PC-3 (cell line): ENCODE measurements around the gene NUDT3. TPM values are rescaled to one million over a fixed set of nuclear protein-coding genes. Genes with fewer than 3 reads are reported as not detected.
"Not testable (repeated sequence)": the region's sequence is repeated elsewhere in the genome, so short reads cannot be mapped to it uniquely, and the experiment has no call there.

Experiments
- ATAC-seq: fragments of 200-7000 bp; cut with Tn5 transposase; 2 replicates; pipeline ENCODE4 v1.9.1; 2020; ENCODE audit warnings: mild to moderate bottlenecking, moderate library complexity
- BruUV-seq: library from RNA; stranded (reverse); fragments of 400-500 nt; replicated peaks from 2 replicates; lab custom pipeline; 2021; lab: Mats Ljungman, UMichigan
- CTCF ChIA-PET: fragments of 300-600 bp; sonication (Branson Sonifier 250); formaldehyde crosslinking; loops from one replicate; lab custom pipeline; 2022; ENCODE audit warnings: antibody characterized with exemption; lab: Charles Lee
- POLR2A ChIA-PET: fragments of 300-600 bp; sonication (Branson Sonifier 250); formaldehyde crosslinking; loops from one replicate; lab custom pipeline; 2022; ENCODE audit warnings: antibody characterized with exemption; ENCODE audit not compliant: unreplicated experiment; lab: Charles Lee
- DNase-seq: peaks from one replicate; pipeline ENCODE4 v3.0.0-alpha.2; 2015
- H2AFZ ChIP-seq: fragments of 300-600 bp; sonication (generic); 2 replicates; pipeline ENCODE4 v1.6.0; 2016; ENCODE audit warnings: antibody characterized with exemption, low read length
- H3F3A ChIP-seq: fragments of 300-600 bp; sonication (generic); one replicate; pipeline ENCODE4 v1.6.0; 2017; ENCODE audit warnings: antibody characterized with exemption, low read length, control low read depth, mild to moderate bottlenecking; ENCODE audit not compliant: unreplicated experiment
- H3K27ac ChIP-seq: fragments of 300-600 bp; sonication (generic); 2 replicates; pipeline ENCODE4 v1.5.1; 2016; ENCODE audit warnings: mild to moderate bottlenecking, low read length
- H3K27me3 ChIP-seq: fragments of 300-600 bp; sonication (generic); 2 replicates; pipeline ENCODE4 v1.6.1; 2016; ENCODE audit warnings: low read length, mixed read lengths
- H3K36me3 ChIP-seq: fragments of 300-600 bp; sonication (generic); 2 replicates; pipeline ENCODE4 v1.6.1; 2016; ENCODE audit warnings: low read depth, mixed run types, low read length, mixed read lengths
- H3K4me1 ChIP-seq: fragments of 300-600 bp; sonication (generic); 2 replicates; pipeline ENCODE4 v1.5.1; 2016; ENCODE audit warnings: low read length; ENCODE audit not compliant: insufficient read depth
- H3K4me2 ChIP-seq: fragments of 300-600 bp; sonication (generic); 2 replicates; pipeline ENCODE4 v1.6.0; 2016; ENCODE audit warnings: low read length
- H3K4me3 ChIP-seq: fragments of 300-600 bp; sonication (generic); 2 replicates; pipeline ENCODE4 v1.5.1; 2016; ENCODE audit warnings: mild to moderate bottlenecking, low read length, mixed read lengths
- H3K79me2 ChIP-seq: fragments of 300-600 bp; sonication (generic); 2 replicates; pipeline ENCODE4 v1.6.1; 2017; ENCODE audit warnings: low read length, mixed read lengths
- H3K9ac ChIP-seq: fragments of 300-600 bp; sonication (generic); 2 replicates; pipeline ENCODE4 v1.6.0; 2016; ENCODE audit warnings: mild to moderate bottlenecking, low read length
- H3K9me2 ChIP-seq: fragments of 300-600 bp; sonication (generic); replicated peaks from 2 replicates; pipeline ENCODE4 v1.6.1; 2016; ENCODE audit warnings: mixed run types, low read length, mixed read lengths
- H3K9me3 ChIP-seq: fragments of 300-600 bp; sonication (generic); 2 replicates; pipeline ENCODE4 v1.6.1; 2016; ENCODE audit warnings: low read length, mixed read lengths
- H4K20me1 ChIP-seq: fragments of 300-600 bp; sonication (generic); 2 replicates; pipeline ENCODE4 v1.6.1; 2016; ENCODE audit warnings: low read length, mixed read lengths
- EZH2 ChIP-seq: fragments of 300-600 bp; sonication (generic); IDR thresholded peaks from one replicate; pipeline ENCODE4 v1.6.1; 2017; ENCODE audit warnings: antibody characterized with exemption, mild to moderate bottlenecking, low read length; ENCODE audit not compliant: unreplicated experiment
- EZH2phosphoT487 ChIP-seq: fragments of 300-600 bp; sonication (generic); IDR thresholded peaks from 2 replicates; pipeline ENCODE4 v1.6.1; 2018; ENCODE audit warnings: mild to moderate bottlenecking, antibody characterized with exemption, low read length, borderline replicate concordance
- intact Hi-C: fragments of 100-400 bp; cut with micrococcal nuclease; formaldehyde crosslinking; loops from 2 replicates; pipeline ENCODE4 v1.9.0; 2023
- total RNA-seq: library from RNA; depleted of rRNA; stranded (reverse); fragments of >200 nt; gene quantifications from 2 replicates; pipeline ENCODE4 v1.2.3, GENCODE V29; 2014
- TF ChIP-seq, protein P1 (sequence below): fragments of 300-600 bp; sonication (generic); conservative IDR thresholded peaks from 2 replicates; pipeline ENCODE4 v1.5.1; 2017; ENCODE audit warnings: antibody characterized with exemption, low read depth, mild to moderate bottlenecking, low read length

Gene NUDT3
- total RNA-seq, 1 experiment from 2014 or later = 24.6 TPM

- DNase-seq (no peak), ATAC-seq (no peak; the same call in 1 of the 2 replicates)
- no peaks in the 10 kb centered on the region for H3K9me2 ChIP-seq
- no peak overlapping the region for H3K27ac ChIP-seq
- H3K4me1 ChIP-seq = no peaks in the 10 kb centered on the region
- no peaks in the 10 kb centered on the region for H4K20me1 ChIP-seq
- H3F3A ChIP-seq = no peaks in the 10 kb centered on the region
- H3K4me3 ChIP-seq = no peak overlapping the region
- BruUV-seq = no TSS peak
- no peak overlapping the region for H2AFZ ChIP-seq
- H3K9me3 ChIP-seq = no peaks in the 10 kb centered on the region
- intact Hi-C loops = no loop called here
- TF ChIP-seq, protein P1, sequence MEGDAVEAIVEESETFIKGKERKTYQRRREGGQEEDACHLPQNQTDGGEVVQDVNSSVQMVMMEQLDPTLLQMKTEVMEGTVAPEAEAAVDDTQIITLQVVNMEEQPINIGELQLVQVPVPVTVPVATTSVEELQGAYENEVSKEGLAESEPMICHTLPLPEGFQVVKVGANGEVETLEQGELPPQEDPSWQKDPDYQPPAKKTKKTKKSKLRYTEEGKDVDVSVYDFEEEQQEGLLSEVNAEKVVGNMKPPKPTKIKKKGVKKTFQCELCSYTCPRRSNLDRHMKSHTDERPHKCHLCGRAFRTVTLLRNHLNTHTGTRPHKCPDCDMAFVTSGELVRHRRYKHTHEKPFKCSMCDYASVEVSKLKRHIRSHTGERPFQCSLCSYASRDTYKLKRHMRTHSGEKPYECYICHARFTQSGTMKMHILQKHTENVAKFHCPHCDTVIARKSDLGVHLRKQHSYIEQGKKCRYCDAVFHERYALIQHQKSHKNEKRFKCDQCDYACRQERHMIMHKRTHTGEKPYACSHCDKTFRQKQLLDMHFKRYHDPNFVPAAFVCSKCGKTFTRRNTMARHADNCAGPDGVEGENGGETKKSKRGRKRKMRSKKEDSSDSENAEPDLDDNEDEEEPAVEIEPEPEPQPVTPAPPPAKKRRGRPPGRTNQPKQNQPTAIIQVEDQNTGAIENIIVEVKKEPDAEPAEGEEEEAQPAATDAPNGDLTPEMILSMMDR = peak; percentile 24; the same call in 1 of the 2 replicates
- TF ChIP-seq EZH2 = no peak
- no peak for TF ChIP-seq EZH2phosphoT487
- POLR2A ChIA-PET = no interaction called here
- CTCF ChIA-PET = interaction anchor here (0.6 kb wide), 1 partner anchor 49 kb away, joined by 3 read pairs; no protein-coding TSS in a partner anchor
- no peaks in the 10 kb centered on the region for H3K79me2 ChIP-seq
- H3K27me3 ChIP-seq = no peaks in the 10 kb centered on the region
- H3K9ac ChIP-seq = no peak overlapping the region
- H3K36me3 ChIP-seq = no peaks in the 10 kb centered on the region
- no peak overlapping the region for H3K4me2 ChIP-seq
Observed at GRCh38 chr6:34272013-34272926, 120.2 kb downstream of the NUDT3 start.

GRCh38 chr6:34269658-34270341 is 122.7 kb downstream of the NUDT3 start:
- H3K9me3 ChIP-seq, H3K9ac ChIP-seq, H3K27me3 ChIP-seq, H3K9me2 ChIP-seq, H4K20me1 ChIP-seq, H3K4me3 ChIP-seq, H3F3A ChIP-seq, POLR2A ChIA-PET, BruUV-seq, H3K27ac ChIP-seq, CTCF ChIA-PET, H3K4me2 ChIP-seq, ATAC-seq, DNase-seq, intact Hi-C loops, H3K4me1 ChIP-seq, H2AFZ ChIP-seq, H3K79me2 ChIP-seq, H3K36me3 ChIP-seq: not testable (repeated sequence)

DNA sequence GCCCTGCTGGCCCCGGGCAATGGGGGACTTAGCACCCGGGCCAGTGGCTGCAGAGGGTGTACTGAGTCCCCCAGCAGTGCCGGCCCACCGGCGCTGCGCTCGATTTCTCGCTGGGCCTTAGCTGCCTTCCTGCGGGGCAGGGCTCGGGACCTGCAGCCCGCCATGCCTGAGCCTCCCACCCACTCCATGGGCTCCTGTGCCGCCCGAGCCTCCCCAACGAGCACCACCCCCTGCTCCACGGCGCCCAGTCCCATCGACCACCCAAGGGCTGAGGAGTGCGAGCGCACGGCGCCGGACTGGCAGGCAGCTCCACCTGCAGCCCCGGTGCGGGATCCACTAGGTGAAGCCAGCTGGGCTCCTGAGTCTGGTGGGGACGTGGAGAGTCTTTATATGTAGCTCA is 123.3 kb downstream of the NUDT3 start:
- H4K20me1 ChIP-seq, H3K27ac ChIP-seq, H3K4me3 ChIP-seq, BruUV-seq, ATAC-seq, H3F3A ChIP-seq, H3K9me3 ChIP-seq, POLR2A ChIA-PET, H3K4me2 ChIP-seq, H3K9ac ChIP-seq, intact Hi-C loops, H3K36me3 ChIP-seq, H3K79me2 ChIP-seq, H3K9me2 ChIP-seq, H2AFZ ChIP-seq, H3K4me1 ChIP-seq, CTCF ChIA-PET, DNase-seq, H3K27me3 ChIP-seq: not testable (repeated sequence)
